SJSA1 (cell line): ENCODE measurements around the gene UVSSA. TPM values are rescaled to one million over a fixed set of nuclear protein-coding genes. Genes with fewer than 3 reads are reported as not detected.
A peak's percentile ranks its signal among the peaks of the same experiment; 100 is the strongest.

ENCODE experiments used
- DNase-seq, 2 experiments: peaks; one replicate each; pipeline ENCODE4 v3.0.0-alpha.2; 2015 to 2020; ENCODE audit warnings: low spot score in 2 of 2, low read depth in 1 of 2
- H3K27ac ChIP-seq: fragments of 250-450 bp; sonication (Bioruptor Pico); 2 replicates; pipeline ENCODE4 v1.5.1; 2020; ENCODE audit warnings: mild to moderate bottlenecking, moderate library complexity
- H3K27me3 ChIP-seq: fragments of 250-450 bp; sonication (Bioruptor Pico); replicated peaks from 2 replicates; pipeline ENCODE4 v1.5.1; 2020; ENCODE audit warnings: mild to moderate bottlenecking, moderate library complexity
- H3K36me3 ChIP-seq: fragments of 250-450 bp; sonication (Bioruptor Pico); 2 replicates; pipeline ENCODE4 v1.5.1; 2020; ENCODE audit warnings: mild to moderate bottlenecking
- H3K4me1 ChIP-seq: fragments of 250-450 bp; sonication (Bioruptor Pico); replicated peaks from 2 replicates; pipeline ENCODE4 v1.6.1; 2021; ENCODE audit warnings: mild to moderate bottlenecking
- H3K4me3 ChIP-seq: fragments of 250-450 bp; sonication (Bioruptor Pico); 2 replicates; pipeline ENCODE4 v1.5.1; 2020; ENCODE audit warnings: mild to moderate bottlenecking
- H3K9me3 ChIP-seq: fragments of 250-450 bp; sonication (Bioruptor Pico); replicated peaks from 2 replicates; pipeline ENCODE4 v1.5.1; 2020; ENCODE audit warnings: mild to moderate bottlenecking
- total RNA-seq: library from RNA; depleted of rRNA; stranded (reverse); fragments of >200 nt; shearing (Covaris generic); gene quantifications from 2 replicates; pipeline ENCODE4 v1.2.3, GENCODE V29; 2014

The UVSSA gene
- total RNA-seq, 1 experiment from 2014 or later = 2.5 TPM

DNA sequence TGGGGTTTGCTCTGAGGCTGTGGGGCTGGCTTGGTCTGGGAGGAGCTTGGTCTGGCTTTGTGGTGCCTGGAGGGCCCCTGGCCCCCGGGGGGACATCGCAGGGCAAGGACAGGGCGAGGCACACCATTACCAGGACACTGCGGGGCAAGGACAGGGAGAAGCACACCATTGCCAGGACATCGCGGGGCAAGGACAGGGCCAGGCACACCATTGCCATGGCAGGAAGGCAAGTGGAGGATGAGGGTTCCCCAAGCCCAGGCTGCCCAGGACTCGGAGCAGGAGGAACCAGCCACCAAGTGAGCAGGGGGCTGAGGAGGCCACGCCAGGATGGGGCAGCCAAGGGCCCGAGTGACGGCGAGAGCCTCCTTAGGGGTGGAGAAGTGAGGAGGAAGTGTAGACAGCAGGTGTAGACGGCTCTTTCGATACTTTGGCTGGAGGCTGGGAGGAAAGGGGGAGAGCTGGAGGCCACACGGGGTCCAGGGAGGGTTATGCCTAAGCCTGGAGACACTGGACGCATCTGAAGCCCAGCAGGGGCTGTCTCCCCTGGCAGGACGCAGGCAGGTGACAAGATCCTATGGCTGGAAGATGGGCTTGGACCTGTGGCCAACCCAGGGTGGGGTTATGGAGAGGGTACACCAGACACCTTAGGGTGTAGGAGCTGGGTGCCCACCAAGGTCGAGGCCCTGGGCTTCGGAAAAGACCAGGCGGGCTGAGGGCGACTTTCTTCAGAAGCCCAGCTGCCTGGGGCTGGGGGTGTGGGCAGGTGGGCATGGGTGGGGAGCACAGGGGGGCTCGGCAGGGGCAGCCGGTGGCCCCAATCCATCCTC, 51.9 kb downstream of the UVSSA start:
- no peaks in the 10 kb centered on the region for H3K4me1 ChIP-seq
- H3K27ac ChIP-seq = no peak overlapping the region
- peaks cover 10% of the 10 kb centered on the region for H3K27me3 ChIP-seq
- H3K9me3 ChIP-seq = no peaks in the 10 kb centered on the region
- DNase-seq = no peak
- no peaks in the 10 kb centered on the region for H3K36me3 ChIP-seq
- no peak overlapping the region for H3K4me3 ChIP-seq

- Histone ChIP-seq H3K4me3 (no peak overlapping the region), H3K27me3 (peaks cover 15% of the 10 kb centered on the region), H3K36me3 (no peaks in the 10 kb centered on the region), H3K9me3 (no peaks in the 10 kb centered on the region), H3K4me1 (no peaks in the 10 kb centered on the region), H3K27ac (no peak overlapping the region)
- DNase-seq = no peak
Measured at GRCh38 chr4:1399508-1400190, 52.6 kb downstream of the UVSSA start.

DNA sequence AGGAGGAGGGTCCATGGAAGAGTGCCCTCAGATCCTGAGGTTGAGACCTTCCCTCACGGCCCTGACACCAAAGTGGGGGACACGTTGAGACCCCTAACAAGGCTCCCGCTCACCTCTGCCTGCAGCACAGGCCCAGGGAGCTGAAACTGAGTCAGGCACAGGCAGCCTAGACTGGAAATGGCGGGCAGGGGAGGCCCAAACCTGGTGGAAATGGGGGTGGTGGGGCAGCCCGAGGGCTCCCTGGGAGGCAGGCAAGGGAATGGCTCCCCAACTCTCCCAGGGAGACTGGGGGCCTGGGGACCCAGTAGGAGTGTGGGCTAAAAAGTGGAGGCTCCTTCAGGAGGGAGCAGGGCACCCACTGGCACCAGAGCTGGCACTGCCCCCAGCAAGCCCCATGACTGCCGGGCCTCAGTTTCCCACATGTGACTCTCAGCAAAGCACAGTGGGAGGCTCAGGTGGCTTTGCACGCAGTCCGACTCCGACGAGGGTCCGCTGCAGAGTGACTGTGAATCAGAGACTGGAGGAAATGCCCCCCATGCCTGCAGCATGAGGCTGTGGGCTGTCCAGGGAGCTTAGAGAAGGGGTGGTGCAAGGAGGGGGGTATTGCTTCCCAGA, 53.3 kb downstream of the UVSSA start:
- Histone ChIP-seq H3K4me1 (no peaks in the 10 kb centered on the region), H3K4me3 (no peak overlapping the region), H3K36me3 (no peaks in the 10 kb centered on the region), H3K27ac (no peak overlapping the region), H3K27me3 (peaks cover 18% of the 10 kb centered on the region), H3K9me3 (no peaks in the 10 kb centered on the region)
- DNase-seq = no peak

GRCh38 chr4:1400831-1401408, 53.9 kb downstream of the UVSSA start:
- Histone ChIP-seq H3K9me3 (no peaks in the 10 kb centered on the region), H3K27ac (no peak overlapping the region), H3K4me3 (no peak overlapping the region), H3K4me1 (no peaks in the 10 kb centered on the region), H3K36me3 (no peaks in the 10 kb centered on the region), H3K27me3 (peaks cover 22% of the 10 kb centered on the region)
- no peak for DNase-seq

DNA sequence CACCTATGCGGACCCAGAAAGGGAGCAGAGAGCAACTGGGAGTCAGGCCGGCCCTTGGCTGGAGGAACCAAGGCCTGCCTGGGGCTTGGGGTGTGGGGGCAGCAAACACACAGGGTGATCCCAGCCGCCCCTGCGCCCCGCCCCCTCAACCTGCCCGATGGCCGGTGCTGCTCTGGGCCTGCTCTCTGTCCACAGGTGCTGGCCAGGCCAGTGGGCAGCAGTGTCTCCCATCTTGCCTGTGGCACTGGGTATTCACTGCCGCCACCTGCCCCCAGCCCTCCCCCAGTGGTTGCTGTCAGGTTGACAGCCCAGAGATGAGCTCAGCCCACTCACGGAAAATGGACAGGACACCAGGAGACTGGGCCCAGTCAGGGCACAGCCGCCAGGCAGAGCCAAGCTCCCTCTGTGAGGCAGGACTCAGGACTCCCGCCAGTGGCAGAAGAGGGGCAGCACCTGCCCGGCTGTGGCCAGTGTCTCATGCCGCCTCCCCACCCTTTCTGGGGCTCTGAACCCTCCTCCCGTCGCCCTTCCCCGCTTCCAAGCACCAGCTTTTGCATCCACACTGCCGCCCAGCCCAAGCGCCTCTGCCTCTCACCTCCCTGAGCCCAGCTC, 54.5 kb downstream of the UVSSA start:
- peaks cover 25% of the 10 kb centered on the region for H3K27me3 ChIP-seq
- no peak overlapping the region for H3K4me3 ChIP-seq
- H3K36me3 ChIP-seq = no peaks in the 10 kb centered on the region
- H3K9me3 ChIP-seq = 0 out of 2 replicates have a peak, but pooled peaks cover 2% of the 10 kb centered on the region
- peak in 1 of 2 experiments; percentile 17 for DNase-seq
- H3K27ac ChIP-seq = no peak overlapping the region
- H3K4me1 ChIP-seq = no peaks in the 10 kb centered on the region

DNA sequence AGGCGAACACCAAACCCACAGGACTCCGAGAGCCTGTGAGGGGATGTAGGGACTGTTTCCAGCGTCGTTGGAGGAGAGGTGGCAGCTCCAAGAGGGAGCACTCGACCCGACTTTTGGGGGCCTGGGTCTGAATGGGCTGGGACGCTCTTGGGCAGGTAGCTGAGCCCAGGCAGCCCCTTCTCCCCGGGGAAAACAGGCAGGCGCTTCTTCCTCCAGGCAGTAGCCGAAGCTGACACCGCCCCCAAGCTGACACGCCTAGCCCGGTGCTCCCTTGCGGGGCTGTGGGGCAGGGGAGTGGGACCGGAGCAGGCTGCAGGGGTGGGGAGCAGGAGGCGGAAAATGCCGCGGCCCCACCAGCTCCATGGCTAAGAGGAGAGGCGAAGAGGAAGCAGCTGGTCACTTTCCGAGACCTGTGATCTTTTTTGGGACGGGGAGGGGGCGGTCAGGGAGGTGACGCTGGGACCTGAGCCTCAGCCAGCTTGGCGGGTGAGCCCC, 55.1 kb downstream of the UVSSA start:
- H3K27me3 ChIP-seq = peaks cover 27% of the 10 kb centered on the region
- H3K4me3 ChIP-seq = no peak overlapping the region
- H3K27ac ChIP-seq = no peak overlapping the region

GRCh38 chr4:1402516-1403091, 55.6 kb downstream of the UVSSA start:
- Histone ChIP-seq H3K27me3 (peaks cover 33% of the 10 kb centered on the region), H3K9me3 (0 out of 2 replicates have a peak, but pooled peaks cover 2% of the 10 kb centered on the region), H3K27ac (no peak overlapping the region), H3K36me3 (no peaks in the 10 kb centered on the region), H3K4me1 (no peaks in the 10 kb centered on the region), H3K4me3 (no peak overlapping the region)
- DNase-seq = no peak

More for the DNA sequence above, 55.1 kb downstream of the UVSSA start:
- DNase-seq = peak in 1 of 2 experiments; percentile 23
- H3K36me3 ChIP-seq = no peaks in the 10 kb centered on the region
- H3K9me3 ChIP-seq = 0 out of 2 replicates have a peak, but pooled peaks cover 2% of the 10 kb centered on the region
- H3K4me1 ChIP-seq = no peaks in the 10 kb centered on the region

DNA sequence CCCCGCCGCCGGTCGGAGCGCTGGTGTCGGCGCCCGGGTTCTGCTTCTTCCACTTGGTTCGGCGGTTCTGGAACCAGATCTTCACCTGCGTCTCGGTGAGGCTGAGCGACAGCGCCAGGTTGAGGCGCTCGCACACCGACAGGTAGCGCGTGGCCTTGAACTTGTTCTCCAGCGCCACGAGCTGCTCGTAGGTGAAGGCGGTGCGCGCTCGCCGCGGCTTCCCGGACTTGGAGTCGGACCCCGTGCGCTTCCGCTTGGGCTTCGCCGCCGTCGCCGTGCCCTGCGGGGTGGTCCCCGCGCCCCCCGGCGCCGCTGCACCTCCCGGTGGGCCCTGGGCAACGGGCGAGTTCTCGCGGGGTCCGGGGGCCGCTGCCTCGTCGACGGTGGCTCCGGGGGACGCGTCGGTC, 56.2 kb downstream of the UVSSA start:
- Histone ChIP-seq H3K4me3 (no peak overlapping the region), H3K9me3 (0 out of 2 replicates have a peak, but pooled peaks cover 2% of the 10 kb centered on the region), H3K36me3 (no peaks in the 10 kb centered on the region), H3K27me3 (peaks cover 33% of the 10 kb centered on the region), H3K4me1 (no peaks in the 10 kb centered on the region), H3K27ac (no peak overlapping the region)
- peak in 1 of 2 experiments; percentile 22 for DNase-seq

DNA sequence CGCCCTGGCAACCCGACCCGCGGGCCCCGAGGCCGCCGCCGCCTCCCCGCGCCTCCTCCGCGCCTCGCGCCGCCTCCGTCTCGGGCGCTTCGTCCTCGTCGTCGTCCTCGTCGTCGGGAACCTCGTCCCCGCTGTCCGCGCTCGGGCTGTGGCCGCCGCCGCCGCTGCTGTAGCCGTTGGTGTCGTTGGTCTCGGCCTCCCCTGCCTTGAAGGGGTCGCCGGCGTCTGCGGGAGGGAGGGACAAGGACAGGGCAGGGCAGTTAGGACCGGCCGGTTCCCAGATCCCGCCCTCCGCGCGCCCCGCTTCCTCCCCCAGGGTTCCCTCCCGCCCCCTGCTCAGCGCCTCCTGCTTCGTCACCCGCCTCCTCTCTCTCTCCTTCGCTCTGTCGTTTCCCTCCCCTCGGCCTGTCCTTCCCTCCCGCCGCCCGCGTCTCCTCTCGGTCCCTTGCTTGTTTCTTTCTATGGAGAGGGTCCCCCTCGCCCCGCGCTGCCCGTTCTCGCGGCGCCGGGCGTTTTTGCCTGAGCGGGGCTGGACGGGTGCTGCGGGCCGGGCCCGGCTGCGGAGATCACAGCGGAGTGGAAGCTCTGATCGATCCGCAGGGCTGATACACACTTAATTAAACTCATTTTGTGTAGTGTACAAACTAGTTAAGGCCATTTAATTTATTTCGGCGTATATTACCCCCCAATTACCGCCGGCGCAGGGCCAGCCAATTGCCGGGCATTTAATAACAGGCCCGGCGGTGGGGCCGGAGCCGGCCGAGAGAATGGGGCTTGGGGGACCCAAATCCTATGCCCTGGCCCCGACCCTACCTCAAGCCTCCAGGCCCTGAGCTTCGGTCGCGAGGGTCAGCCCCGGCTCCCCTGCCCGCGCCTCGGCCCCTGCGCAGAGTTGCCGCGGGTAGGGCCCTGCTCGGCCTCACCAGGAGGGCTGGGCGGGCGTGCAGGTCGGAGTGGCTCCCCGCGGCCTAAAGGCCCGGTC, 56.9 kb downstream of the UVSSA start:
- Histone ChIP-seq H3K4me1 (no peaks in the 10 kb centered on the region), H3K4me3 (no peak overlapping the region), H3K27ac (no peak overlapping the region), H3K27me3 (peaks cover 33% of the 10 kb centered on the region), H3K36me3 (no peaks in the 10 kb centered on the region), H3K9me3 (0 out of 2 replicates have a peak, but pooled peaks cover 2% of the 10 kb centered on the region)
- DNase-seq = peak in 1 of 2 experiments; percentile 28

- Histone ChIP-seq H3K9me3 (0 out of 2 replicates have a peak, but pooled peaks cover 2% of the 10 kb centered on the region), H3K4me1 (no peaks in the 10 kb centered on the region), H3K27ac (no peak overlapping the region), H3K4me3 (no peak overlapping the region), H3K36me3 (no peaks in the 10 kb centered on the region), H3K27me3 (peaks cover 33% of the 10 kb centered on the region)
- DNase-seq = no peak
Measured at GRCh38 chr4:1404573-1405253, 57.7 kb downstream of the UVSSA start.

DNA sequence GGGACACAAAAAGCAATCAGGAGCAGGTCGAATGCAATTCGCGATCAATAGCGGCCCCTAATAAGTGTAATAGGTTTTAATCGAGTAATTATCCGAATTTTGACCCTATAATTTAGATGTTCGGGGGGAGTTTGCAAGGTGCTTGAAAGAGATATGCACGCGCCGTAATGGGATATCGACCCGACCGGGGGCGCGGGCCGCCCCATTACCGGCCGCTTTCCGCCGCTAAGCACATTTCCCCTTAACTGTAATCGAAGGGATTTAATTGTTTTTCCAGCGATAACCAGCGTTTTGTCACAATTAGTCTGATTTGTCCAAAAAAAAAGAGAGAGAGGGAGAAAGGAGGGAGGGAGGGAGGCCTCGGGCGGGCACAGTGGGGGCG, 58.2 kb downstream of the UVSSA start:
- Histone ChIP-seq H3K27me3 (peaks cover 33% of the 10 kb centered on the region), H3K9me3 (0 out of 2 replicates have a peak, but pooled peaks cover 2% of the 10 kb centered on the region), H3K4me1 (no peaks in the 10 kb centered on the region), H3K27ac (no peak overlapping the region), H3K4me3 (no peak overlapping the region), H3K36me3 (no peaks in the 10 kb centered on the region)
- no peak for DNase-seq
